Medulla oblongata (tissue), 1 donor: ENCODE data around the gene KRT34.
A peak's percentile ranks its signal among the peaks of the same experiment; 100 is the strongest.

ENCODE experiments used
- DNase-seq: peaks from one replicate; pipeline ENCODE4 v3.0.0-alpha.2; 2015; ENCODE audit errors: extremely low spot score

Gene KRT34

GRCh38 chr17:41333098-41333497 is 49.0 kb downstream of the KRT34 start:
- DNase-seq, result no peak

- no peak for DNase-seq
Measured at GRCh38 chr17:41332239-41332638, 49.9 kb downstream of the KRT34 start.

DNA sequence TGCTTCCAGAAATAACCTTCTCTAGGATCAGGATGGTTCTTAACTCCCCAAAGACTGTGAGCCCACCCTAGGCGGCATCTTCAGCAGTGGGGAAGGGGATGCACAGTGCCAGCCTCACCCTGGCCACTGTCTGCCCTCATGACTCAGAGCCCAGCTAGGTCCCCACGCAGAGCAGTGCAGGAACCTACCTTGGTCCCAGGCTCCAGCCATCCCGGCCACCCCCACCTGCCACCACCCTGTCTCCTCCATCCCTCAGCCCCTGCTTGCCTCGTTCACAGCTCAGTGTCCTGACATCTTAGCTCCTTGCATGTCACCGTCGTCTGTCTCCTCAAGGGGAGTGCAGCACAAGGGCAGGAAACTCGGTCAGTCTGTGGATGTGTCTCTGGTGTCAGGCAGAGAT is 50.5 kb downstream of the KRT34 start:
- DNase-seq, result no peak

GRCh38 chr17:41329279-41329948 is 52.7 kb downstream of the KRT34 start:
- peak; percentile 35 for DNase-seq

DNA sequence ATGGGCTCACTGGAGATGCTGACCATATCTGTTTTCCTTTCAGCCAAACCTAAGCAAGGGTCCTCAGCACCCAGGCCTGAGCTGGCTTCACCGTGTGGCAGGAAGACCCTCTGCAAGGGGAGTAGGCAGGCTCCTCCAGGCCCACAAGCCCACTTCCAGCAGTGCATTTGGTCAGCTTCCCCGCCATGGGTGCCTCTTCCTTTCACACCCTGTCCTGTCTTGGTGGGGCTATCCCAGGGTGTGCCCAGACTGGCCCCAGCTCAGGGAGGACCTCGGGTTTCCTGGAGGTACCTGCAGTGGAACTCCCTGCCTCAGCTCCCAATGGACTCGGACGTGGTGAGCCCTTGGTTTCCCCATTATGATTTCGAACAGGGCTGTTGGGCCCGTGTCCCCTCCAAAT is 53.9 kb downstream of the KRT34 start:
- no peak for DNase-seq
